CD14-positive monocyte (primary cell): ENCODE results near the gene SF1. TPM values are rescaled to one million over a fixed set of nuclear protein-coding genes. Genes with fewer than 3 reads are reported as not detected.

Experiments used
- DNase-seq, 3 donors: peaks; one replicate each; pipeline ENCODE4 v3.0.0-alpha.2; 2011 to 2022
- H2AFZ ChIP-seq: 2 replicates; pipeline ENCODE4 v1.6.0; 2012; ENCODE audit warnings: mild to moderate bottlenecking, low read depth, low read length, inconsistent platforms; ENCODE audit not compliant: insufficient read depth, poor library complexity, severe bottlenecking
- H3K27ac ChIP-seq, 2 donors: 1 replicate in 1 of 2; 2 replicates in 1 of 2; pipeline ENCODE4 v1.5.1; 2012 to 2013; ENCODE audit warnings: low read length in 2 of 2, control low read depth in 1 of 2, inconsistent platforms in 1 of 2, low read depth in 1 of 2, mild to moderate bottlenecking in 1 of 2
- H3K27me3 ChIP-seq, 2 donors: one replicate each; pipeline versions ENCODE4 v1.6.0 to v1.6.1; 2011 to 2013; ENCODE audit warnings: low read length in 2 of 2; ENCODE audit not compliant: control insufficient read depth in 2 of 2, insufficient read depth in 2 of 2
- H3K36me3 ChIP-seq, 2 donors: replicated peaks in 1 of 2; 1 replicate in 1 of 2; 2 replicates in 1 of 2; pipeline versions ENCODE4 v1.5.1 to v1.6.1; 2012 to 2013; ENCODE audit warnings: low read length in 2 of 2, control low read depth in 1 of 2, inconsistent platforms in 1 of 2, mild to moderate bottlenecking in 1 of 2; ENCODE audit not compliant: insufficient read depth in 2 of 2, control insufficient read depth in 1 of 2
- H3K4me1 ChIP-seq, 2 donors: 1 replicate in 1 of 2; 2 replicates in 1 of 2; pipeline versions ENCODE4 v1.5.1 to v1.6.1; 2012 to 2013; ENCODE audit warnings: low read length in 2 of 2, control low read depth in 1 of 2, inconsistent platforms in 1 of 2, mild to moderate bottlenecking in 1 of 2, moderate library complexity in 1 of 2; ENCODE audit not compliant: insufficient read depth in 2 of 2, control insufficient read depth in 1 of 2
- H3K4me2 ChIP-seq: replicated peaks from 2 replicates; pipeline ENCODE3; 2012; ENCODE audit warnings: low read length, moderate library complexity, mild to moderate bottlenecking; ENCODE audit not compliant: poor library complexity, severe bottlenecking; ENCODE audit errors: extremely low read depth
- H3K4me3 ChIP-seq, 3 experiments: fragments of 200-600 bp in 1 of 3; sonication (generic) in 1 of 3; replicated peaks in 1 of 3; 1 replicate in 2 of 3; 2 replicates in 1 of 3; pipeline ENCODE4 v1.5.1; 2011 to 2013; ENCODE audit warnings: low read length in 3 of 3, mild to moderate bottlenecking in 3 of 3, control low read depth in 2 of 3, low read depth in 2 of 3, inconsistent platforms in 1 of 3, moderate library complexity in 1 of 3
- H3K79me2 ChIP-seq: 2 replicates; pipeline ENCODE4 v1.6.0; 2012; ENCODE audit warnings: mild to moderate bottlenecking, control low read depth, inconsistent platforms, low read length, moderate library complexity; ENCODE audit not compliant: insufficient read depth
- H3K9ac ChIP-seq: 2 replicates; pipeline ENCODE4 v1.6.0; 2017; ENCODE audit warnings: low read length, mild to moderate bottlenecking; ENCODE audit not compliant: insufficient read depth, poor library complexity, severe bottlenecking
- H3K9me3 ChIP-seq, 2 donors: replicated peaks in 1 of 2; 1 replicate in 1 of 2; 2 replicates in 1 of 2; pipeline versions ENCODE4 v1.5.1 to v1.6.1; 2012 to 2013; ENCODE audit warnings: low read length in 2 of 2, control low read depth in 1 of 2; ENCODE audit not compliant: control insufficient read depth in 1 of 2, insufficient read depth in 1 of 2
- H4K20me1 ChIP-seq: 2 replicates; pipeline ENCODE4 v1.6.0; 2012; ENCODE audit warnings: mild to moderate bottlenecking, low read length, control low read depth, moderate library complexity; ENCODE audit not compliant: insufficient read depth
- H3K27ac Mint-ChIP-seq, 7 donors: one replicate each; pipeline ENCODE4 v1.8.0; 2020; ENCODE audit warnings: mild to moderate bottlenecking in 7 of 7, mixed read lengths in 7 of 7, moderate library complexity in 6 of 7, inconsistent platforms in 2 of 7
- H3K27me3 Mint-ChIP-seq, 3 donors: one replicate each; pipeline ENCODE4 v1.8.0; 2021 to 2022; ENCODE audit warnings: low read depth in 3 of 3, mild to moderate bottlenecking in 3 of 3, mixed read lengths in 3 of 3, moderate library complexity in 3 of 3, inconsistent platforms in 1 of 3
- H3K36me3 Mint-ChIP-seq, 2 donors: one replicate each; pipeline ENCODE4 v1.8.0; 2020; ENCODE audit warnings: mixed read lengths in 2 of 2, inconsistent platforms in 1 of 2, mild to moderate bottlenecking in 1 of 2
- H3K4me1 Mint-ChIP-seq: one replicate; pipeline ENCODE4 v1.8.0; 2020; ENCODE audit warnings: mild to moderate bottlenecking, mixed read lengths
- H3K4me3 Mint-ChIP-seq, 2 donors: one replicate each; pipeline ENCODE4 v1.8.0; 2020; ENCODE audit warnings: mild to moderate bottlenecking in 2 of 2, mixed read lengths in 2 of 2, moderate library complexity in 1 of 2
- H3K9me3 Mint-ChIP-seq, 7 donors: one replicate each; pipeline ENCODE4 v1.8.0; 2020 to 2022; ENCODE audit warnings: mixed read lengths in 7 of 7, mild to moderate bottlenecking in 6 of 7, moderate library complexity in 6 of 7, inconsistent platforms in 2 of 7
- WGBS: methylation state at CpG from one replicate; pipeline ENCODE4 v1.1.5; 2013; ENCODE audit warnings: missing lambda C conversion rate; ENCODE audit not compliant: insufficient coverage; 5-methylcytosine and 5-hydroxymethylcytosine counted together
- intact Hi-C, 2 donors: fragments of 100-400 bp; cut with micrococcal nuclease; formaldehyde crosslinking; loops; one replicate each; pipeline versions ENCODE4 v1.15.0 to v1.15.1; 2023
- polyA plus RNA-seq, 3 donors: library from polyadenylated mRNA; depleted of rRNA in 1 of 3; unstranded in 2 of 3; stranded (reverse) in 1 of 3; fragments of 300-500 nt in 2 of 3; fragments of >200 nt in 1 of 3; fragmentation: Illumina TruSeq in 2 of 3; gene quantifications; 1 replicate in 2 of 3; 2 replicates in 1 of 3; pipeline ENCODE4 v1.2.3, GENCODE V29; 2012 to 2021
- TF ChIP-seq, protein P1 (sequence below): fragments of 200-600 bp; IDR thresholded peaks from one replicate; pipeline ENCODE4 v1.8.0; 2022; ENCODE audit warnings: antibody characterized with exemption, mild to moderate bottlenecking

SF1 gene
- polyA plus RNA-seq, 3 donors = 31.6 to 302 (median 47.7) TPM

DNA sequence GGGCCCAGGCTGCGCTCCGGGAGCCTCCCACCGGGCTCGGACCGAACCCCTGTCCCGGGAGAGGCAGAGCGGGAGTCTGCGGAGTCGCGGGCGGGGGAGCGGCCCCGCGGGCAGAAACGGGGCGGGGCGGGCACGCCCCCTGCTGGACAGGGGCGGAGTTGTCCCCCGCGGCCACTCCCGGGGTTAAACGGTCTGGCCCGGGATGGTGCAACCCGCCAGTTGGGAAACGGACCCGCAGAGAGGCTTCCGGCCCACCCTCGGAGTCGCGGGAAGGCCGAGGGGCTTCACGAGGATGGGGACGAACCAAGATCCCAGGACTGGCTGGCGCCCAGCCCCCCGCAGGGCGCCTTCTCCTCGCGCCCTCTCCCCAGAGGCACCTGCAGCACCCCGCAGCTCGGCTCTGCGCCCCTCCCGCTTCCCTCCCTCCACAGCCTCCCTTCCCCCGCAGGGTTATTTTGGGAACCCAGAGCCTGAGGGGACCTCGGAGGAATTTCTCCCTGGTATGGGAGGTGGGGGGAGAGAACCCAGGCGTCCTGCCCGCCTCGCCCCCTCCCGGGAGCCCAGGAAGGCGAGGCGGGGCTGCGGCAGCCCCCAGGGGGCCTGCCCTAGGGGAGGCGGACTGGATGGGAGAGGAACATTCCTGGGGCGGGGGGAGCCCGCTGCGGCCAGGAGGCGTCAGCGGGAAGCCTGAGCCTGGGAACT is 35.3 kb downstream of the SF1 start:
- peak overlapping the region; percentile 83 to 84 for H3K27ac ChIP-seq
- Mint-ChIP-seq H3K36me3 (peaks cover 27 to 36% of the 10 kb centered on the region in 2 donors), H3K4me3 (peak overlapping the region; percentile 91 to 98), H3K27ac (peak overlapping the region in 5 of 7 donors; percentile 71 to 97 (median 97)), H3K27me3 (peaks cover 0 to 4% (median 1%) of the 10 kb centered on the region in 3 donors), H3K9me3 (no peaks in the 10 kb centered on the region), H3K4me1 (peaks cover 35% of the 10 kb centered on the region)
- H3K36me3 ChIP-seq = peaks cover 18 to 32% of the 10 kb centered on the region in 2 donors
- intact Hi-C loops = no loop called here
- peak overlapping the region; percentile 75 for H3K9ac ChIP-seq
- H3K9me3 ChIP-seq = no peaks in the 10 kb centered on the region
- H3K4me2 ChIP-seq = peak overlapping the region; percentile 99
- TF ChIP-seq, protein P1, sequence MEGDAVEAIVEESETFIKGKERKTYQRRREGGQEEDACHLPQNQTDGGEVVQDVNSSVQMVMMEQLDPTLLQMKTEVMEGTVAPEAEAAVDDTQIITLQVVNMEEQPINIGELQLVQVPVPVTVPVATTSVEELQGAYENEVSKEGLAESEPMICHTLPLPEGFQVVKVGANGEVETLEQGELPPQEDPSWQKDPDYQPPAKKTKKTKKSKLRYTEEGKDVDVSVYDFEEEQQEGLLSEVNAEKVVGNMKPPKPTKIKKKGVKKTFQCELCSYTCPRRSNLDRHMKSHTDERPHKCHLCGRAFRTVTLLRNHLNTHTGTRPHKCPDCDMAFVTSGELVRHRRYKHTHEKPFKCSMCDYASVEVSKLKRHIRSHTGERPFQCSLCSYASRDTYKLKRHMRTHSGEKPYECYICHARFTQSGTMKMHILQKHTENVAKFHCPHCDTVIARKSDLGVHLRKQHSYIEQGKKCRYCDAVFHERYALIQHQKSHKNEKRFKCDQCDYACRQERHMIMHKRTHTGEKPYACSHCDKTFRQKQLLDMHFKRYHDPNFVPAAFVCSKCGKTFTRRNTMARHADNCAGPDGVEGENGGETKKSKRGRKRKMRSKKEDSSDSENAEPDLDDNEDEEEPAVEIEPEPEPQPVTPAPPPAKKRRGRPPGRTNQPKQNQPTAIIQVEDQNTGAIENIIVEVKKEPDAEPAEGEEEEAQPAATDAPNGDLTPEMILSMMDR = peak; percentile 82
- H4K20me1 ChIP-seq = peaks cover 46% of the 10 kb centered on the region
- peak; percentile 73 to 76 (median 76) for DNase-seq
- H3K27me3 ChIP-seq = no peaks in the 10 kb centered on the region
- H3K4me3 ChIP-seq = peak overlapping the region; percentile 71 to 95 (median 91)
- peak overlapping the region; percentile 91 for H2AFZ ChIP-seq
- peaks cover 52% of the 10 kb centered on the region for H3K79me2 ChIP-seq
- under 1% methylated on average over 48 of the region's 58 CpGs for WGBS
- peaks cover 32 to 48% of the 10 kb centered on the region in 2 donors for H3K4me1 ChIP-seq

DNA sequence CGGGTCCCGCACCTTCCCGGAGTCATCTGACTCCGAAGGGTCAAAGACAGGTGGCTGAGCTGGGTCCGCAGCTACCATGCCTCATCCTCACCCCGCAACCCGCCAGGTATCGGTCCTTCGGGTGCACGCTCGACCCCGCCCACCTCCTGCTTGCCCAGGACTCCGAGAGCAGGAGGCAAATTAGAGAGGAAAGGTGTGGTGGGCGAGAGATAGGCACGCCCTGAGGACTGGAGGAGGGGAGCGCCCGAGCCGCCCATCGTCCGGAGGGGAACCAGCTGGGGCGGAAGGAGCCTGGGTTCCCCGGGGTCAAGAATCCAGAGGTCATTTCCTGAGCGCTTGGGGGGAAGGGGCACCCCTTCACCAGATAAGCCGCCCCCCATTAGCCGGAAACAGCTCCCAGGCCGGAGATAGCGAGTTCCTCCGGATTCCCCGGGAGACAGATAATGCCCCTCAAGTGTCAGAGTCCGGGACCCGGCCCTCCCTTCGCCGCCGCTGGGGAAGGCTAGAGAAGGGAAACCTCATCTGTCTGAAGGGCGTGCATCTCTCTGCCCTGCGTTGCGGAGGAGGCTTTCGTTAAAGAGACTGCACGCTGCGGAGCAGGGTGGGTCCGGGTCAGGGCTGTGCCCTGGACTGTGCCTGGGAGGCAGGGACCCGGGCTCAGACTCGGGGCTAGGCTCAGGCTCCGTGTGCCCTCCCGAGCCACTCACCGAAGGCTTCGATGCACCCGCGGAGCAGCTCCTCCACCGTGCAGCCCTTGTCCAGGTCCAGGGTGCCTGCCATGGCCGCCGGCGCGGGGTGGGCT is 36.1 kb downstream of the SF1 start:
- peaks cover 35% of the 10 kb centered on the region for H3K4me1 Mint-ChIP-seq
- TF ChIP-seq, protein P1 = no peak

More for the DNA sequence above, 36.1 kb downstream of the SF1 start:
- WGBS = 10% methylated on average over 47 of the region's 54 CpGs
- H3K4me1 ChIP-seq = peaks cover 32 to 48% of the 10 kb centered on the region in 2 donors
- H3K36me3 ChIP-seq = peaks cover 21 to 40% of the 10 kb centered on the region in 2 donors
- no peaks in the 10 kb centered on the region for H3K27me3 ChIP-seq
- peak overlapping the region in 1 of 2 donors; percentile 83 for H3K27ac ChIP-seq
- peak overlapping the region; percentile 31 to 77 (median 68) for H3K27ac Mint-ChIP-seq
- no peaks in the 10 kb centered on the region for H3K9me3 ChIP-seq
- peaks cover 53% of the 10 kb centered on the region for H4K20me1 ChIP-seq
- DNase-seq = peak in 1 of 3 donors; percentile 12
- H3K4me3 ChIP-seq = peak overlapping the region; percentile 71 to 95 (median 91)
- H3K9me3 Mint-ChIP-seq = no peaks in the 10 kb centered on the region
- H2AFZ ChIP-seq = peak overlapping the region; percentile 91
- peak overlapping the region; percentile 99 for H3K4me2 ChIP-seq
- H3K4me3 Mint-ChIP-seq = peak overlapping the region; percentile 87 to 91
- peaks cover 33 to 44% of the 10 kb centered on the region in 2 donors for H3K36me3 Mint-ChIP-seq
- peak overlapping the region; percentile 75 for H3K9ac ChIP-seq
- H3K79me2 ChIP-seq = peaks cover 60% of the 10 kb centered on the region
- intact Hi-C loops = no loop called here
- peaks cover 0 to 4% (median 1%) of the 10 kb centered on the region in 3 donors for H3K27me3 Mint-ChIP-seq
